Measurements from ENCODE around the gene LRR1.

- TF ChIP-seq POLR2A (IDR thresholded peaks at IDR 0.05): no peak
- TF ChIP-seq CTCF (IDR thresholded peaks at IDR 0.05): no peak
Observed at GRCh38 chr14:49553106-49553505, 45.6 kb upstream of the LRR1 start.

All from thyroid gland (tissue), 4 donors.